HK-2 (cell line): ENCODE measurements around the gene ARMC9.
"Not testable (repeated sequence)": the region's sequence is repeated elsewhere in the genome, so short reads cannot be mapped to it uniquely, and the experiment has no call there.

Experiments used
- DNase-seq: peaks from one replicate; pipeline ENCODE4 v3.0.0-alpha.2; 2018; ENCODE audit not compliant: unreplicated experiment

Gene ARMC9

GRCh38 chr2:231183851-231184250 is 14.6 kb upstream of the ARMC9 start:
- DNase-seq, result no peak

GRCh38 chr2:231184319-231184718 is 14.1 kb upstream of the ARMC9 start:
- DNase-seq, result no peak

- no peak for DNase-seq
Measured at GRCh38 chr2:231185050-231185725, 13.2 kb upstream of the ARMC9 start.

- no peak for DNase-seq
Measured at GRCh38 chr2:231185886-231186285, 12.5 kb upstream of the ARMC9 start.

- no peak for DNase-seq
Measured at GRCh38 chr2:231186325-231186724, 12.1 kb upstream of the ARMC9 start.

- no peak for DNase-seq
Measured at GRCh38 chr2:231187736-231188505, 10.5 kb upstream of the ARMC9 start.

GRCh38 chr2:231188506-231189170 is 9.8 kb upstream of the ARMC9 start:
- DNase-seq, result no peak

GRCh38 chr2:231189171-231189530 is 9.3 kb upstream of the ARMC9 start:
- DNase-seq, result no peak

- no peak for DNase-seq
Measured at GRCh38 chr2:231189571-231190495, 8.6 kb upstream of the ARMC9 start.

- no peak for DNase-seq
Measured at GRCh38 chr2:231190531-231191197, 7.8 kb upstream of the ARMC9 start.

GRCh38 chr2:231191896-231192872 is 6.2 kb upstream of the ARMC9 start:
- no peak for DNase-seq

- DNase-seq, result no peak
Measured at GRCh38 chr2:231193216-231193615, 5.2 kb upstream of the ARMC9 start.

- no peak for DNase-seq
Measured at GRCh38 chr2:231196592-231196991, 1.8 kb upstream of the ARMC9 start.

GRCh38 chr2:231197196-231197595 is 1.2 kb upstream of the ARMC9 start:
- not testable (repeated sequence) for DNase-seq

GRCh38 chr2:231197706-231198290 is 633 bp upstream of the ARMC9 start:
- no peak for DNase-seq

GRCh38 chr2:231199219-231199618 is 788 bp downstream of the ARMC9 start:
- DNase-seq, result no peak

GRCh38 chr2:231200805-231201474 is 2.5 kb downstream of the ARMC9 start:
- no peak for DNase-seq

GRCh38 chr2:231201475-231201814 is 3.0 kb downstream of the ARMC9 start:
- DNase-seq, result no peak

GRCh38 chr2:231203087-231203486 is 4.7 kb downstream of the ARMC9 start:
- DNase-seq, result no peak
